Measurements from ENCODE around the gene RCBTB2. TPM values are rescaled to one million over a fixed set of nuclear protein-coding genes. Genes with fewer than 3 reads are reported as not detected.

The RCBTB2 gene
- total RNA-seq, 4 donors from 2014 or later: 29.1 to 49.6 (median 34.9) TPM

GRCh38 chr13:48492470-48493065, 40.3 kb downstream of the RCBTB2 start:
- intact Hi-C loops (cut with DNase I): no loop called here
- no peaks in the 10 kb centered on the region for H3K27me3 ChIP-seq
- peak overlapping the region; percentile 8 to 26 (median 20) for H3K27ac ChIP-seq
- H3K36me3 ChIP-seq: peaks cover 0 to 5% of the 10 kb centered on the region in 2 donors
- no peaks in the 10 kb centered on the region for H3K9me3 ChIP-seq
- H3K4me3 ChIP-seq (replicated peaks in 1 of 3): no peak overlapping the region
- WGBS, 2 donors: 63 to 72% methylated on average over 16 of the region's 16 CpGs
- peak; percentile 30 to 38 for DNase-seq
- no peaks in the 10 kb centered on the region for H3K4me1 ChIP-seq
- TF ChIP-seq, protein P1, sequence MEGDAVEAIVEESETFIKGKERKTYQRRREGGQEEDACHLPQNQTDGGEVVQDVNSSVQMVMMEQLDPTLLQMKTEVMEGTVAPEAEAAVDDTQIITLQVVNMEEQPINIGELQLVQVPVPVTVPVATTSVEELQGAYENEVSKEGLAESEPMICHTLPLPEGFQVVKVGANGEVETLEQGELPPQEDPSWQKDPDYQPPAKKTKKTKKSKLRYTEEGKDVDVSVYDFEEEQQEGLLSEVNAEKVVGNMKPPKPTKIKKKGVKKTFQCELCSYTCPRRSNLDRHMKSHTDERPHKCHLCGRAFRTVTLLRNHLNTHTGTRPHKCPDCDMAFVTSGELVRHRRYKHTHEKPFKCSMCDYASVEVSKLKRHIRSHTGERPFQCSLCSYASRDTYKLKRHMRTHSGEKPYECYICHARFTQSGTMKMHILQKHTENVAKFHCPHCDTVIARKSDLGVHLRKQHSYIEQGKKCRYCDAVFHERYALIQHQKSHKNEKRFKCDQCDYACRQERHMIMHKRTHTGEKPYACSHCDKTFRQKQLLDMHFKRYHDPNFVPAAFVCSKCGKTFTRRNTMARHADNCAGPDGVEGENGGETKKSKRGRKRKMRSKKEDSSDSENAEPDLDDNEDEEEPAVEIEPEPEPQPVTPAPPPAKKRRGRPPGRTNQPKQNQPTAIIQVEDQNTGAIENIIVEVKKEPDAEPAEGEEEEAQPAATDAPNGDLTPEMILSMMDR (IDR thresholded peaks at IDR 0.05): no peak
- TF ChIP-seq POLR2A (IDR thresholded peaks at IDR 0.05): no peak

GRCh38 chr13:48492096-48492440, 40.8 kb downstream of the RCBTB2 start:
- Histone ChIP-seq H3K4me3 (replicated peaks in 1 of 3) (no peak overlapping the region), H3K27me3 (no peaks in the 10 kb centered on the region), H3K36me3 (peaks cover 0 to 5% of the 10 kb centered on the region in 2 donors), H3K4me1 (no peaks in the 10 kb centered on the region), H3K9me3 (no peaks in the 10 kb centered on the region), H3K27ac (peak overlapping the region; percentile 7 to 26 (median 8))
- intact Hi-C loops (cut with DNase I): no loop called here
- WGBS, 2 donors: 69 to 80% methylated on average over 1 of the region's 1 CpG
- TF ChIP-seq, protein P1 (IDR thresholded peaks at IDR 0.05): no peak
- no peak for TF ChIP-seq POLR2A (IDR thresholded peaks at IDR 0.05)
- DNase-seq: no peak

DNA sequence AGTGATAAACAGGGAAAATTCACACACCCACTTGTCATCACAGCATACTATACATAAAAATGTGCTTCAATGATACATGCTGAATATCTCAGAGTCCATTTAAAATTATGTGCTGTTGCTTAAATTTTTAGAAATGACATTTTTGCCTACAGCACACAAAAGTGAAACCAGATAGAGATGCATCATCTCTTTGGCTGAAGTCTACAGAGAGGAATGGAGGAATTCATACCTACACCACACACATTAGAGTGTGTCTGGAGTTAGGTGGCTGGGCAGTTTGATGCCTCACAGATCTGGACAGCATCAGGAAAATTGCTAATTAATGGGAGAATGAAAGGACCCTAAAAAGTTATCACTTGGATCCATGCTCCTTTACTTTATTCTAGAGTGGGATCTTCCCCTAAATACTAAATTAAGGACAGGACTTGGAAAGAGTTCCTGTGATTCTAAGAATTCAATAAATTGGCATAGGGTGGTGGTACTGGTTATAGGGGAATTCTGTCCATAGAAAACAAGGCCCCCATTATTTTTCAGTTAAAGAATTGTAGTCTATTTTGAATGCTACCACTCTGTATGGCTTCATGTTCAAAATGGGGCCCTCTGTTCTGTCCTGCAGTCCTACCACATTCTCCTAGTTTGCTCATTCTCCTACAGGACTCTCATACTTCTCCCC, 41.3 kb downstream of the RCBTB2 start:
- Histone ChIP-seq H3K9me3 (no peaks in the 10 kb centered on the region), H3K36me3 (peaks cover 0 to 5% of the 10 kb centered on the region in 2 donors), H3K27me3 (no peaks in the 10 kb centered on the region), H3K27ac (peak overlapping the region in 2 of 3 donors; percentile 8 to 26), H3K4me1 (no peaks in the 10 kb centered on the region), H3K4me3 (replicated peaks in 1 of 3) (no peak overlapping the region)
- DNase-seq: no peak
- TF ChIP-seq, protein P1 (IDR thresholded peaks at IDR 0.05): no peak
- no peak for TF ChIP-seq POLR2A (IDR thresholded peaks at IDR 0.05)
- intact Hi-C loops (cut with DNase I): no loop called here

GRCh38 chr13:48490241-48490640, 42.6 kb downstream of the RCBTB2 start:
- peak overlapping the region in 1 of 3 donors; percentile 8 for H3K27ac ChIP-seq
- TF ChIP-seq, protein P1 (IDR thresholded peaks at IDR 0.05): no peak
- TF ChIP-seq POLR2A (IDR thresholded peaks at IDR 0.05): no peak

DNA sequence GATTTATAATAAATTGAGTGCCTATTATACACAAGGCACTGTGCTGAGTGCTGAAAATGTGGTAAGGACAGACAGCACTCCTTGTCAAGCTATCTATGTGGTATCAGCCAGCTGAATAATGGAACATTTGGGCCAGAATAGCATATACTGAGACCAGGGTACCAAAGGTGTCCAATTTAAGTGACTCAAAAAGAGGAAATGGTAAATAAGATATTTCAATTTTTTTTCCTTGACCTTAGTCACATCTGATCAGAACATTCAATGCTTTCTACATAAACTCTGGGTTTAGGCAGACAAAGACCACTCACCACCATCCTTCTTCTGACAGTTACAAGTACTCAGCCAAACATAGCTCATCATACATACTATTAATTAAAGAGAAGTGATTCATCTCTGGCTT, 43.2 kb downstream of the RCBTB2 start:
- no peaks in the 10 kb centered on the region for H3K27me3 ChIP-seq
- no peak overlapping the region for H3K4me3 ChIP-seq (replicated peaks in 1 of 3)
- TF ChIP-seq POLR2A (IDR thresholded peaks at IDR 0.05): no peak
- TF ChIP-seq, protein P1 (IDR thresholded peaks at IDR 0.05): no peak
- H3K9me3 ChIP-seq: no peaks in the 10 kb centered on the region
- DNase-seq: no peak
- H3K4me1 ChIP-seq: no peaks in the 10 kb centered on the region
- H3K36me3 ChIP-seq: peaks cover 0 to 5% of the 10 kb centered on the region in 2 donors
- intact Hi-C loops (cut with DNase I): no loop called here
- no peak overlapping the region for H3K27ac ChIP-seq

More at GRCh38 chr13:48490241-48490640, 42.6 kb downstream of the RCBTB2 start:
- intact Hi-C loops (cut with DNase I): no loop called here
- Histone ChIP-seq H3K27me3 (no peaks in the 10 kb centered on the region), H3K4me1 (no peaks in the 10 kb centered on the region), H3K9me3 (no peaks in the 10 kb centered on the region), H3K4me3 (replicated peaks in 1 of 3) (no peak overlapping the region), H3K36me3 (peaks cover 0 to 5% of the 10 kb centered on the region in 2 donors)
- WGBS, 2 donors: 97 to 98% methylated on average over 3 of the region's 3 CpGs
- DNase-seq: no peak

Data from thyroid gland (tissue), 4 donors.